Esophagus muscularis mucosa (tissue), 4 donors: ENCODE data around the gene IFRD2.

Experiments
- CTCF ChIP-seq, 3 experiments: fragments of 200-600 bp in 2 of 3; fragments of 450-650 bp in 1 of 3; sonication (generic) in 2 of 3; IDR thresholded peaks; one replicate each; pipeline ENCODE4 v1.5.1; 2017 to 2019; ENCODE audit warnings: antibody characterized with exemption in 3 of 3, mild to moderate bottlenecking in 2 of 3, moderate library complexity in 1 of 3
- EP300 ChIP-seq: sonication (generic); formaldehyde crosslinking; IDR thresholded peaks from one replicate; pipeline ENCODE4 v1.6.1; 2017; ENCODE audit warnings: antibody characterized with exemption
- POLR2A ChIP-seq: fragments of 450-650 bp; IDR thresholded peaks from one replicate; pipeline ENCODE4 v1.6.1; 2017; ENCODE audit warnings: antibody characterized with exemption, moderate library complexity, mild to moderate bottlenecking, low read depth

GRCh38 chr3:50322386-50323091 lies 30.3 kb upstream of the IFRD2 start, which contains the start of gene HYAL2:
- TF ChIP-seq CTCF (IDR thresholded peaks at IDR 0.05) (no peak), POLR2A (no peak), EP300 (no peak)
